ENCODE results near the gene CNTNAP5.

Gene CNTNAP5

DNA sequence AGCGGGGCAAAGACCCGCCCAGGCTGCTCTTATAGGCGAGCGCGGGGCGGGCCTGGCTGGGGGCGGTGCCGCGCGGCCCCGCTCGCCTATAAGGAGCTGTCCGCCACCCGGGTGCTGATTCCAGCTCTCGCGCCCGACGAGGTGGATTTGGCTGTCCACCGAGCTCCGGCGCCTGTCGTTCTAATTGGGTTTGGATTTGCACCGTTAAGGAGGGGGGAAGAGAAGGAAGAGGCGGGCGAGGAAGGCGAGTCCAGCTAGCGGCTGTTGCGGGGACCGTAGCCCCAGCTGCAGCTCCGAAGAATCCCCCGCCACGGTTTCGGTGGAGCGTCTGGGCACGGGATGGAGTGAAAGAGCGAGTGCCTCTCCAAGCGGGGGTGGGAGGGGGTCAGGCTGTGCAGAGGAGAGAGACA, at the start of gene CNTNAP5:
TSS of gene CNTNAP5 (plus strand) at position 117 of the 410 bp plus-strand sequence. CDS start 364 bp downstream, outside the sequence.
- peak; percentile 41 for DNase-seq (ENCODE audit: low spot score)

DNA sequence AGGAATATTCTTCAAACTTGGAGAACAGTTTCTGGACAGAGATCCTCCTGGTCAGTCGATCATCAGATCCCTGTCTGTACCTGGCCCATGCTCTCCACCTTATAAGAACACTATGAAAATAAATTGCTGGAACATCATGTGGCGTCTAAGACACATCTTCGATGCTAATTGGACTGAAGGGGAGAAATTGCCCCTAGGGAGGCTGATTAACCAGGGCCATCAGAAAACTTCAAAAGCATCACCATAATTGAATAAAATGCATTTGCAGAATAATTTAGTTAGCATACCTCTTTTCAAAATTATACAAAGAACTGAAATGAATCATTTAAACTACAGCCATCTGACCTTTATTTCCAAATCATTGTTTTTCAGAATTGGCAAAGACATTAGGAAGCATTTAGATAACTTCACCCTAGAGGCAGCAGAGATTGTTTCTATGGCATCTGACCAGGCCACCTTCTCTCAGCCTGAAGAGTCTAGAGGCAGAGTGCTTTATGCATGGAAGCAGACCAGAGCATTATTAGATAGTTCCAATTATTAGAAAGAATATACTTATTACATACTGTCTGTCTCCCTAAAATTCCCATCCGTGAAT, 48.9 kb upstream of the CNTNAP5 start:
- no peak for DNase-seq (ENCODE audit: low spot score)

- no peak for DNase-seq (ENCODE audit: low spot score)
Measured at GRCh38 chr2:123993728-123994323, 31.3 kb upstream of the CNTNAP5 start.

DNA sequence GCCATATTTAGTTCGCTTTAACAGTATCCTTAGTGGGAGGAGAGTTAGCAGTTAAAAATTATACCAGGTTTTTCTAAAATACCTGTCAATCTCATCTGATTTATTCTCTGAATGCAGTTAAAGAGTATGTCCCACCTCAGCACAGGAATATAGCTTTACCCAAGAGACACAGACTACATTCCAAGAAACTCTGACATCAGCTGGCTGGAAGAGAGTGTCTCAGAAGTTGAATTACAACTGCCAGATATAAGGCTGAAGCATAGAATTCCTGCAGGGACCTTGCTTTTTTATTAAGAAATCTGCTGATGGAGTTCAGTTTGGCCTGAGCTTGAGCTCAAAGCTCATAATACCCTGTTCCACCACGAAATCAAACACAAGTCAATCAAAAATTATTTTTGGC, 25.4 kb upstream of the CNTNAP5 start:
- DNase-seq (ENCODE audit: low spot score): no peak

DNA sequence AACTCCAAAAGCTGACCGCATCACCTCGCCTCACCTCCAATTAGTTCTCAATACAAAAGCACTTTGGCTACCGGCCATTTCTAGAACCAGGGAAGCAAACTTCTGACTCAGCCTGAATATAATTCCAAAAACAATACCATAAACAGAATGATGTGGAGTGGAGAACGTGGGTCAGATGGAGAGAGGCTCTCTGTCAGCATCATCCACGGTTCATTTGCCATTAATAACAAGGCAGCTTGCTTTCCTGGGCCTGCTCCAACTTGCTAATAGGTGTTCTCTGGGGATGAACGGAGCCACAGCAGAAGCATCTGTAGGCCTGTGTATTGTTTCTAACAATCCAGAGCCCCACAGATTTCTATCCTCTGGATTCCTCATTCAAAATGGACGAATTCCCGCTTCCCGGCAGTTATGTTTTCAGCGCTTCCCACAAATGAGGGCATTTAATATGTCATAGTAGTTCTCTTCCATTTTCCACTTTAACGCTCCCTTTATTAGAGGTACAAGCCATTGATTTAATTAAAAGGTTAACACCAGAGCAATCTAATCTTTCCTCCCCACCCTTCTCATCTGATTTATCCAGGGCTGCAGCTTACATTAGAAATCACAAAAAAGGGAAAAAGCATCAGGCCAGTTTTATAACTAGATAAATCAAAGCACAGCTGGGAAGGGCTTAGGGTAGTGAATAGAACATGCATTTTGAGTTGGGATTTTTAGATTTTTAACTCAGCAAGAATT, 23.2 kb upstream of the CNTNAP5 start:
- no peak for DNase-seq (ENCODE audit: low spot score)

DNA sequence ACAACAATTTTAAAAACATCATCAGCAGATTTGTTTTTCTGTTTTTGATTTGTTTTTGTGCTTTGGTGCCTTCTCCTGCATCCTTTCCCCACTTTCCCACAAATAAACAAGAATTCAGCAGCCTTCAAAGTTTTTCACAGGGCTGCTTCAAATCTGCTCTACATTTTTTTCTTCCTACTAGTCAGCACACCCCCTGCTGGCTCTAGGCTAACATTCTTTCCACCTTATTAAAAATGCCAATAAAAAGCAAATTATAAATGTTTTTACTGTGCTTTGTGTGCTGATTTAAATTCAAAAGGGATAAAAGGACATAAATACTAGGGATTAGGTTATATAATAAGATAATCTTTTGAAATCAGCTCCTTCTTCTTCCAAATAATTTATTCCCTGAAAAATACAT, 6.2 kb upstream of the CNTNAP5 start:
- no peak for DNase-seq (ENCODE audit: low spot score)

- no peak for DNase-seq (ENCODE audit: low spot score)
Measured at GRCh38 chr2:124024561-124025170, 421 bp upstream of the CNTNAP5 start.

DNA sequence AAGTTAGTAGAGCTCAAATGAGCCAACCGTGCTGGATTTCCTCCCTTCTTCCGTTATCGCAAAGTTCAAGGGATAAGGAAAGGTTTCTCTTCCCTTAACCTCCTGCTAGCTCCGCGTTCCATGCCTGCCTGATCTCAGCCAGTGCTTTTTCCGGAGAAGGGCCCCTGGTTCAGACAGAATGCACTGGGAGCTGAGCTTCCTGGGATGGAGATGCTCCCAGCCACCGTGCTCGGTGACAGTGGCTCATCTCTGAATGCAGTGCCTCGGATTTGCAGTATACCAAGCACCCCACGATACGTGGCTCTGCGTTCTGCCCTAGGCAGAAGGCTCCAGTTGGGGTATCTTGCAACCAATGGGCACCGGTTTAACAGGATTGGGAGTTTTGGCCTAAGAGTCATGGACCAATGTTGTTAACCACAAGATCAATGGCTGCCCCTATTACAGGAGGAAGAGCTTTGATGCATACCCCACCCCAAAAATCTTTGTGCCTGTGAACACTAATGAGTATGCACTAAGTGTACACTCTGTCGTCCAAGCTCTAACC, 876 bp downstream of the CNTNAP5 start:
- DNase-seq (ENCODE audit: low spot score): peak; percentile 32

DNA sequence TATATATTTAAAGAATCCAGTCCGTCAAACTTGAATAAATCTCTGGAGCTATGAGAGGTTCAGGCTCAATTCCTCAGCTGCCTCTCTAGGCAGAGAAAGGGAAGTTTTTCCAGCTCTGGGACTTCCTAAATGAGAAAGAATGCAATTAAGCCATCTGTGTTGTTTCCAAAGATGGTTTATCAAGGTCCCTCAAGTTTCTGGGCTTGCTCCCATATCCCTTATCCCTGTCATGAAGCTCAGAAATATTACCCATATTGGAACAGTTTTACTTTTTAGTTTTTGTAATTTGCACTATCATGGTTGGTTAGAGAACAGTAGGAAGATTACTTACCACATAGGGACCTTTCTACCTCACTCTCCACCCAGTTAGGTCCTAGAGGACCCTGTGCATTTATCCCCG, 1.4 kb downstream of the CNTNAP5 start:
- DNase-seq (ENCODE audit: low spot score): no peak

- peak; percentile 58 for DNase-seq (ENCODE audit: low spot score)
Measured at GRCh38 chr2:124027182-124027581, 2.1 kb downstream of the CNTNAP5 start.

DNA sequence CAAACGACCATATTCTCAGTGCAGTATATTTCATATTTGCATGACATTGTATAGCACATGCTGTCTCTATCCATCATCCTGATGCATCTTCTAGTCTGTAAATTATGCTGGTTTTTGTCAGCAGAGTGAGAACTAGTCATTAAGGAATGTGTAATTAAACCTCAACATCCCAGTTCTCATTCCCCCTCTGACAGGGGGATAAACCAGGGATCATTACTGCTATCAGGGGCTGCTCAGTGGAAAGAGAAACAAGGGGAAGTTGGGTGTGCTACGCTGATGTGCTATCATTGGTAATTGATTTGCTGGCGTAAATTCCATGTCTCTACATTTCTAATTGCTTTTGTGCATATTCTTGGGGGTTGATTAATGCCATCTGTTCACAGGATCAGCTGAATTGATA, 7.7 kb downstream of the CNTNAP5 start:
- no peak for DNase-seq (ENCODE audit: low spot score)

DNA sequence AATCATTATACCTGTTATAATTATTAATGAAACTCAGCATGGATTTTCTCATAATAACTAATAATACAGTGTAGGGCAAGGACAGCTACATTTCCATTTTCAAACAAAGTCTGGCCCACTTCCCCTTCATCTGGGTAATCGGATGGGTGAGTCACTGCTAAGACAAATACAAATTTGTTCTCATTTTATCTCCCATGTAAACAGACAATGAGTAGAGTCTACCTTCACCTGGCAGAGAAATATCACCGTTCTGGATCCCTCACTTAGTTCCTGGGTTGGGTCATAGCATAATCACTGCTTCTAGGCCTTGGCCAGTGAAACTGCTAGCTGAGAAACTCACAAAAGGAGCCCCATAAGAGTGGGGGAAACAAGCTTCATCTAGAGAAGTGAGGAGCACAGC, 9.2 kb downstream of the CNTNAP5 start:
- no peak for DNase-seq (ENCODE audit: low spot score)

DNA sequence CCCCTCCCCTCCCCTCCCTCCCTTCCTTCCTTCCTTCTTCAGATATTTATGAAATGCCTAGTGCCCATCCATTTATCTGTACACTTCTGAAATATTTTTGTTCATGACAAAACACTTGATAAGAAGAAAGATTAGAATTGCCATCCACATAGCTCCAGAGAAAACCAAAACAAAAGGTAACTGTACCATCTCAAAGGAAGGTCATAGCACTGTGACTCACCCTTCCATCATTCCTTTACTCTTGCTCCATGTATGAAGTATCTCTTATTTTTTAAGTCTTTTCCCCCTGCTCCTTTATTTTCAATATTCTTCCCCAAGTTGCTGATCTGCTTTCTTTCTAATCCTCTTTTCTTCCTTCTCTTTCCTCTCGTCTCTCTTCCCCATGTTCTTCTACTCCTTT, 9.9 kb downstream of the CNTNAP5 start:
- no peak for DNase-seq (ENCODE audit: low spot score)

DNA sequence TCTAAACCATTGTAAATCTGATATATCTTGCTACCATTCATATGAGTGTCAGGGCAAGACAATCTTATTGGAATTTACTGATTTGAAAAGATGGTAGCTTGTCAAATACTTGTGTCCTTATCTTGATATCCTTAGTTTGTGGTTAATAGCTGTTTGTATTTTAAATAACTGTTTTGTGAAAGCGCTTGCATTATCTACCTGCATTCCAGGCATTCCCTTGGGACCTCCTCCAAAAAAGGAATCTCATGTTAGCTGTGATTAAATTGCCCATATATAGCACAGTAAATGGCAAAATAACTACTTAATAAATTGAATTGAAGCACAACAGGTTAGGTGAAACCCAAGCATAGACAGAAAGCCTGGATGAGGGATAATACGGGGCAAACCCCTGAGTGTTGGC, 13.9 kb downstream of the CNTNAP5 start:
- no peak for DNase-seq (ENCODE audit: low spot score)

- no peak for DNase-seq (ENCODE audit: low spot score)
Measured at GRCh38 chr2:124039762-124040291, 14.7 kb downstream of the CNTNAP5 start.

DNA sequence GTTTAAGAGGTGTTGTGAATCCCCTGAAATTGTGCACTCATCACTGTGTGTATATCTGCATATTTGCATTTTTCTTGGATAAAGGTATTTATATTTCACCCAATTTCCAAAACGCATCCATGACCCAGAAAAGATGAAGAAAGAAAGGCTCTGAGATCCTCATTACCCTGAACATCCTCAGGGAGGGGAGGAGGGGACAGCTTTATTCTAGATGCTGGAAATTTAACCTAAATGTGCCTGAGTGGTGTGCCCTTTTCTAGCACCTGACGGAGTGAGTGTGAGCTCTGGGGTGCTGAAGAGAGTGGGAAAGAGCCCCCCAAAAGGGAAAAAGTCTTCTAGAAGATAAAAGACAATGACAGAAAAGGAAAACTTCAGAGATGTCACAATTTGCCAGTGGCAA, 20.8 kb downstream of the CNTNAP5 start:
- DNase-seq (ENCODE audit: low spot score): no peak

GRCh38 chr2:124046332-124046731, 21.2 kb downstream of the CNTNAP5 start:
- no peak for DNase-seq (ENCODE audit: low spot score)

DNA sequence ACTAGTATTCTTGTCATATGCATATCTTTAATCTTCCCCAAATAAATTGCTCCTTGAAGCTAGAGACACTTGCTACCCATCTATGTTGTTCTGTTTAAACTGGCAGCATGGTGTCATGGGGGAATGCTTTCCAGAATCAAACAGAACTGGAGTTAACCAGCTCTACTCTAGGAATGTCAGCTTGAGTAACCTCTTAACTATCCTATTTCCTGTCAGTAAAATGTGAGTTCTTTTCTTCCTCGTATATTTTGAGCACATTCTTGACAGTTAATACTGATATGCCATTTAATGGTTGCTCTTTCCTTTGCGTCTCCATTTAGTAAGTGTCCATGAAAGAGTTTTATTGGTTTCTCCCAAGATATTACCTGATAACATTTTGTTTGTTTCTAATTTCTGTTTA, 23.0 kb downstream of the CNTNAP5 start:
- DNase-seq (ENCODE audit: low spot score): no peak

- DNase-seq (ENCODE audit: low spot score): no peak
Measured at GRCh38 chr2:124048664-124049063, 23.6 kb downstream of the CNTNAP5 start.

- no peak for DNase-seq (ENCODE audit: low spot score)
Measured at GRCh38 chr2:124049136-124049535, 24.0 kb downstream of the CNTNAP5 start.

- DNase-seq (ENCODE audit: low spot score): no peak
Measured at GRCh38 chr2:124050833-124051497, 25.9 kb downstream of the CNTNAP5 start.

- no peak for DNase-seq (ENCODE audit: low spot score)
Measured at GRCh38 chr2:124053796-124054195, 28.7 kb downstream of the CNTNAP5 start.

Measured in putamen (tissue), 1 donor.